Measurements from ENCODE around the gene NLGN1. TPM values are rescaled to one million over a fixed set of nuclear protein-coding genes. Genes with fewer than 3 reads are reported as not detected.

NLGN1 gene
- total and polyA plus RNA-seq, 2 of the 8 experiments (the other 6 are each of a cell fraction or from before 2014, with no cell fraction given): 7.8 to 14.8 TPM

DNA sequence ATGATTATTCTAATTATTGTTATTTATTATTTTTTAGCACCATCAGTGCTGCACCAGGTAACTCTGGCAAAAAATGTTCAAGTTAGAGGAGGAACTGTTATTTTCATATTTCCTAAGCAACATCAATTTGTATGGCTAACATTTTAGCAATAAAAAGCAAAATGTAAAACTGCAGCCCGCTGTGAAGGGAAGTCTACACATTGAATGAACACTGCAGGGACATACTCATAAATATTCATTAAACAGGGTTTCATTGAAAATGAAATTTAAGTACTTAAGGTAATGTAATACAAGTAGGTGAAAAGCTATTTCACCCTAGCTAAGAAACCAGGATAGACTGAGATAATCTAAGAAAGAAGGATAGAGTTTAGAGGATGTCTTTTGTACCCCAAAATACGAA is 532.7 kb downstream of the NLGN1 start:
- Histone ChIP-seq H2BK5ac (ENCODE audit: low read depth, low read length) (no peak overlapping the region), H3K23ac (ENCODE audit: insufficient read length) (no peak overlapping the region), H3K14ac (ENCODE audit: insufficient read length) (no peak overlapping the region), H3K56ac (replicated peaks; ENCODE audit: insufficient read length, low read depth, low read length) (no peak overlapping the region), H2AK5ac (ENCODE audit: low read depth, low read length) (no peak overlapping the region), H4K8ac (ENCODE audit: extremely low read depth, insufficient read depth, low read length) (no peak overlapping the region), H3K27me3 (replicated peaks in 1 of 4; ENCODE audit: control insufficient read depth in 3 of 4, extremely low read depth in 1 of 4, insufficient read depth in 3 of 4, low read length in 3 of 4) (no peaks in the 10 kb centered on the region), H3K4ac (replicated peaks; ENCODE audit: insufficient read length, low read depth, low read length) (no peak overlapping the region), H4K20me1 (replicated peaks in 1 of 2; ENCODE audit: control insufficient read depth in 1 of 2, insufficient read depth in 2 of 2, low read length in 2 of 2) (no peaks in the 10 kb centered on the region), H3K79me2 (ENCODE audit: control insufficient read depth in 1 of 2, insufficient read depth in 2 of 2, low read length in 2 of 2) (no peaks in the 10 kb centered on the region), H3K79me1 (ENCODE audit: low read depth, low read length) (no peaks in the 10 kb centered on the region), H3K36me3 (ENCODE audit: control insufficient read depth in 2 of 4, insufficient read depth in 4 of 4, low read length in 3 of 4) (no peaks in the 10 kb centered on the region; a peak in 1 of 8 replicates), H2AFZ (ENCODE audit: low read length) (no peak overlapping the region), H4K91ac (replicated peaks; ENCODE audit: insufficient read length, low read length) (no peak overlapping the region), H3K27ac (ENCODE audit: low read depth, low read length) (no peak overlapping the region), H2BK120ac (replicated peaks; ENCODE audit: low read depth, low read length) (no peak overlapping the region), H3K4me3 (ENCODE audit: extremely low read depth in 1 of 4, insufficient read depth in 2 of 4, low read depth in 3 of 4, low read length in 4 of 4) (no peak overlapping the region), H3K18ac (ENCODE audit: extremely low read depth, low read length) (no peak overlapping the region), H2BK20ac (ENCODE audit: low read length) (no peak overlapping the region), H3K9ac (replicated peaks in 1 of 4; ENCODE audit: extremely low read depth in 1 of 4, low read depth in 3 of 4, low read length in 3 of 4) (no peak overlapping the region), H3K4me2 (ENCODE audit: insufficient read depth in 1 of 2, low read depth in 2 of 2, low read length in 2 of 2) (no peak overlapping the region), H3K4me1 (replicated peaks in 1 of 4; ENCODE audit: control insufficient read depth in 3 of 4, insufficient read depth in 4 of 4, low read length in 3 of 4) (no peaks in the 10 kb centered on the region), H2BK12ac (ENCODE audit: low read depth, low read length) (no peak overlapping the region), H2BK15ac (ENCODE audit: low read length) (no peak overlapping the region), H3K23me2 (ENCODE audit: low read depth, low read length) (no peaks in the 10 kb centered on the region), H4K5ac (ENCODE audit: insufficient read length, low read depth, low read length) (no peak overlapping the region), H3K9me3 (ENCODE audit: insufficient read depth in 2 of 2, low read depth in 1 of 2, low read length in 1 of 2) (no peaks in the 10 kb centered on the region)
- FAIRE-seq (no peak), DNase-seq (ENCODE audit: low read depth in 1 of 2, low spot score in 2 of 2) (no peak)
- WGBS, 2 experiments (ENCODE audit: extremely low coverage in 1 of 2, insufficient coverage in 1 of 2, insufficient read length in 1 of 2, insufficient replicate concordance in 2 of 2, low coverage in 1 of 2, low lambda C conversion rate in 2 of 2, missing lambda C conversion rate in 1 of 2): 80% methylated on average over 2 of the region's 2 CpGs; no CpG with 5 or more reads in 1 of the 2 experiments
- POLR2A ChIA-PET (ENCODE audit: partially characterized antibody): interaction anchor here (0.7 kb wide), 1 partner anchor 14 kb away, joined by 3 read pairs; no protein-coding TSS in a partner anchor
- CTCF ChIA-PET (ENCODE audit: partially characterized antibody): no interaction called here
- TF ChIP-seq, protein P1, sequence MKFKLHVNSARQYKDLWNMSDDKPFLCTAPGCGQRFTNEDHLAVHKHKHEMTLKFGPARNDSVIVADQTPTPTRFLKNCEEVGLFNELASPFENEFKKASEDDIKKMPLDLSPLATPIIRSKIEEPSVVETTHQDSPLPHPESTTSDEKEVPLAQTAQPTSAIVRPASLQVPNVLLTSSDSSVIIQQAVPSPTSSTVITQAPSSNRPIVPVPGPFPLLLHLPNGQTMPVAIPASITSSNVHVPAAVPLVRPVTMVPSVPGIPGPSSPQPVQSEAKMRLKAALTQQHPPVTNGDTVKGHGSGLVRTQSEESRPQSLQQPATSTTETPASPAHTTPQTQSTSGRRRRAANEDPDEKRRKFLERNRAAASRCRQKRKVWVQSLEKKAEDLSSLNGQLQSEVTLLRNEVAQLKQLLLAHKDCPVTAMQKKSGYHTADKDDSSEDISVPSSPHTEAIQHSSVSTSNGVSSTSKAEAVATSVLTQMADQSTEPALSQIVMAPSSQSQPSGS (IDR thresholded peaks at IDR 0.05; ENCODE audit: low read length): no peak
- no peak for TF ChIP-seq KDM5A (IDR thresholded peaks at IDR 0.05; ENCODE audit: low read length)
- no peak for TF ChIP-seq SUZ12 (IDR thresholded peaks at IDR 0.05; ENCODE audit: low read length)
- TF ChIP-seq RAD21 (IDR thresholded peaks at IDR 0.05 in 1 of 2, conservative IDR thresholded peaks at IDR 0.05 in 1 of 2; ENCODE audit: low read depth in 2 of 2, low read length in 2 of 2): no peak
- TF ChIP-seq TBP (IDR thresholded peaks at IDR 0.05; ENCODE audit: low read depth, low read length): no peak
- no peak for TF ChIP-seq SRF (IDR thresholded peaks at IDR 0.05; ENCODE audit: low read depth, low read length)
- no peak for TF ChIP-seq ZNF274 (IDR thresholded peaks at IDR 0.05; ENCODE audit: borderline replicate concordance, extremely low read depth, low read length)
- TF ChIP-seq NRF1 (IDR thresholded peaks at IDR 0.05; ENCODE audit: low read depth, low read length): no peak
- TF ChIP-seq SIN3A (conservative IDR thresholded peaks at IDR 0.05 in 1 of 2, IDR thresholded peaks at IDR 0.05 in 1 of 2; ENCODE audit: low read depth in 1 of 2, low read length in 2 of 2): no peak
- no peak for TF ChIP-seq BRCA1 (IDR thresholded peaks at IDR 0.05; ENCODE audit: low read depth, low read length)
- TF ChIP-seq, protein P2, sequence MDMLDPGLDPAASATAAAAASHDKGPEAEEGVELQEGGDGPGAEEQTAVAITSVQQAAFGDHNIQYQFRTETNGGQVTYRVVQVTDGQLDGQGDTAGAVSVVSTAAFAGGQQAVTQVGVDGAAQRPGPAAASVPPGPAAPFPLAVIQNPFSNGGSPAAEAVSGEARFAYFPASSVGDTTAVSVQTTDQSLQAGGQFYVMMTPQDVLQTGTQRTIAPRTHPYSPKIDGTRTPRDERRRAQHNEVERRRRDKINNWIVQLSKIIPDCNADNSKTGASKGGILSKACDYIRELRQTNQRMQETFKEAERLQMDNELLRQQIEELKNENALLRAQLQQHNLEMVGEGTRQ (IDR thresholded peaks at IDR 0.05; ENCODE audit: low read length): no peak
